ENCODE measurements around the gene UBAC1. TPM values are rescaled to one million over a fixed set of nuclear protein-coding genes. Genes with fewer than 3 reads are reported as not detected.

Gene UBAC1
- total and polyA plus RNA-seq, 2 experiments from 2014 or later: 35.2 to 36.4 TPM

- WGBS (ENCODE audit: low lambda C conversion rate, missing lambda C conversion rate): 90% methylated on average over 26 of the region's 27 CpGs
- no peaks in the 10 kb centered on the region for H3K4me1 ChIP-seq (ENCODE audit: insufficient read depth)
- H3K79me2 ChIP-seq: no peaks in the 10 kb centered on the region
- H3K27ac ChIP-seq: no peak overlapping the region
- no peak overlapping the region for H3K4me3 ChIP-seq
- H4K20me1 ChIP-seq (ENCODE audit: insufficient read depth, poor library complexity, severe bottlenecking): no peaks in the 10 kb centered on the region
- TF ChIP-seq CTCF (IDR thresholded peaks at IDR 0.05; ENCODE audit: poor library complexity): no peak
- H3K9me3 ChIP-seq (ENCODE audit: low read depth): no peaks in the 10 kb centered on the region
- H3K27me3 ChIP-seq: no peaks in the 10 kb centered on the region
- H3K4me2 ChIP-seq: no peak overlapping the region
- H3K36me3 ChIP-seq (replicated peaks; ENCODE audit: insufficient read depth, low read depth): no peaks in the 10 kb centered on the region
- H2AFZ ChIP-seq: no peak overlapping the region
- DNase-seq (ENCODE audit: low spot score): no peak
- H3K9me2 ChIP-seq (replicated peaks; ENCODE audit: insufficient read depth): no peaks in the 10 kb centered on the region
These were observed 36.4 kb downstream of the UBAC1 start for GRCh38 chr9:135924628-135925338.

GRCh38 chr9:135923508-135923907 lies 37.7 kb downstream of the UBAC1 start:
- H3K4me1 ChIP-seq (ENCODE audit: insufficient read depth): no peaks in the 10 kb centered on the region
- H3K9me2 ChIP-seq (replicated peaks; ENCODE audit: insufficient read depth): no peaks in the 10 kb centered on the region
- H3K27me3 ChIP-seq: no peaks in the 10 kb centered on the region
- no peak overlapping the region for H3K4me2 ChIP-seq
- no peaks in the 10 kb centered on the region for H3K36me3 ChIP-seq (replicated peaks; ENCODE audit: insufficient read depth, low read depth)
- H3K4me3 ChIP-seq: no peak overlapping the region
- no peaks in the 10 kb centered on the region for H4K20me1 ChIP-seq (ENCODE audit: insufficient read depth, poor library complexity, severe bottlenecking)
- WGBS (ENCODE audit: low lambda C conversion rate, missing lambda C conversion rate): 95% methylated on average over 13 of the region's 13 CpGs
- no peaks in the 10 kb centered on the region for H3K79me2 ChIP-seq
- no peak overlapping the region for H2AFZ ChIP-seq
- no peak for TF ChIP-seq EZH2phosphoT487 (IDR thresholded peaks at IDR 0.05; ENCODE audit: low read depth, severe bottlenecking, unreplicated experiment)
- TF ChIP-seq CTCF (IDR thresholded peaks at IDR 0.05; ENCODE audit: poor library complexity): no peak
- TF ChIP-seq EZH2 (IDR thresholded peaks at IDR 0.05; ENCODE audit: borderline replicate concordance): no peak
- H3K9me3 ChIP-seq (ENCODE audit: low read depth): no peaks in the 10 kb centered on the region
- H3K27ac ChIP-seq: no peak overlapping the region
- DNase-seq (ENCODE audit: low spot score): no peak

- no peak overlapping the region for H3K4me2 ChIP-seq
- no peaks in the 10 kb centered on the region for H3K4me1 ChIP-seq (ENCODE audit: insufficient read depth)
- DNase-seq (ENCODE audit: low spot score): no peak
- H4K20me1 ChIP-seq (ENCODE audit: insufficient read depth, poor library complexity, severe bottlenecking): no peaks in the 10 kb centered on the region
- no peak for TF ChIP-seq EZH2phosphoT487 (IDR thresholded peaks at IDR 0.05; ENCODE audit: low read depth, severe bottlenecking, unreplicated experiment)
- no peak for TF ChIP-seq CTCF (IDR thresholded peaks at IDR 0.05; ENCODE audit: poor library complexity)
- no peak for TF ChIP-seq EZH2 (IDR thresholded peaks at IDR 0.05; ENCODE audit: borderline replicate concordance)
- H3K4me3 ChIP-seq: no peak overlapping the region
- no peak overlapping the region for H2AFZ ChIP-seq
- H3K79me2 ChIP-seq: no peaks in the 10 kb centered on the region
- no peaks in the 10 kb centered on the region for H3K36me3 ChIP-seq (replicated peaks; ENCODE audit: insufficient read depth, low read depth)
- H3K27me3 ChIP-seq: no peaks in the 10 kb centered on the region
- WGBS (ENCODE audit: low lambda C conversion rate, missing lambda C conversion rate): 88% methylated on average over 14 of the region's 14 CpGs
- H3K27ac ChIP-seq: no peak overlapping the region
- H3K9me3 ChIP-seq (ENCODE audit: low read depth): peaks cover 6% of the 10 kb centered on the region
- H3K9me2 ChIP-seq (replicated peaks; ENCODE audit: insufficient read depth): no peaks in the 10 kb centered on the region
These were observed 39.3 kb downstream of the UBAC1 start for GRCh38 chr9:135921749-135922310.

Data from hepatocyte (in vitro differentiated cells).